SW480 (cell line): ENCODE data around the gene KIRREL1.

Source experiments
- DNase-seq: peaks from one replicate; pipeline ENCODE4 v3.0.0-alpha.2; 2016; ENCODE audit warnings: low spot score

KIRREL1 gene

GRCh38 chr1:158007667-158008386, 14.4 kb downstream of the KIRREL1 start:
- DNase-seq, result no peak

- DNase-seq, result no peak
These were observed 15.2 kb downstream of the KIRREL1 start for GRCh38 chr1:158008630-158009029.

- DNase-seq, result no peak
These were observed 18.3 kb downstream of the KIRREL1 start for GRCh38 chr1:158011714-158012113.

- DNase-seq, result no peak
These were observed 20.6 kb downstream of the KIRREL1 start for GRCh38 chr1:158013840-158014730.

- DNase-seq, result no peak
These were observed 21.4 kb downstream of the KIRREL1 start for GRCh38 chr1:158014731-158015320.

GRCh38 chr1:158016651-158017335, 23.3 kb downstream of the KIRREL1 start:
- no peak for DNase-seq

- DNase-seq, result no peak
These were observed 24.6 kb downstream of the KIRREL1 start for GRCh38 chr1:158017800-158018595.

GRCh38 chr1:158019171-158019868, 25.9 kb downstream of the KIRREL1 start:
- DNase-seq, result peak; percentile 86

- no peak for DNase-seq
These were observed 26.9 kb downstream of the KIRREL1 start for GRCh38 chr1:158020259-158020885.

- DNase-seq, result no peak
These were observed 27.6 kb downstream of the KIRREL1 start for GRCh38 chr1:158020886-158021620.

GRCh38 chr1:158021721-158022120, 28.3 kb downstream of the KIRREL1 start:
- peak; percentile 50 for DNase-seq

- no peak for DNase-seq
These were observed 29.3 kb downstream of the KIRREL1 start for GRCh38 chr1:158022554-158023312.

- no peak for DNase-seq
These were observed 31.3 kb downstream of the KIRREL1 start for GRCh38 chr1:158024737-158025136.

- DNase-seq, result no peak
These were observed 32.3 kb downstream of the KIRREL1 start for GRCh38 chr1:158025576-158026230.

- no peak for DNase-seq
These were observed 33.2 kb downstream of the KIRREL1 start for GRCh38 chr1:158026651-158027050.

GRCh38 chr1:158027508-158027907, 34.1 kb downstream of the KIRREL1 start:
- DNase-seq, result no peak

- no peak for DNase-seq
These were observed 35.5 kb downstream of the KIRREL1 start for GRCh38 chr1:158028969-158029368.

- DNase-seq, result no peak
These were observed 41.6 kb downstream of the KIRREL1 start for GRCh38 chr1:158035014-158035413.
